Measurements from ENCODE around the gene BCL11A.

- TF ChIP-seq CTCF (IDR thresholded peaks at IDR 0.05) = no peak
- TF ChIP-seq, protein P1, sequence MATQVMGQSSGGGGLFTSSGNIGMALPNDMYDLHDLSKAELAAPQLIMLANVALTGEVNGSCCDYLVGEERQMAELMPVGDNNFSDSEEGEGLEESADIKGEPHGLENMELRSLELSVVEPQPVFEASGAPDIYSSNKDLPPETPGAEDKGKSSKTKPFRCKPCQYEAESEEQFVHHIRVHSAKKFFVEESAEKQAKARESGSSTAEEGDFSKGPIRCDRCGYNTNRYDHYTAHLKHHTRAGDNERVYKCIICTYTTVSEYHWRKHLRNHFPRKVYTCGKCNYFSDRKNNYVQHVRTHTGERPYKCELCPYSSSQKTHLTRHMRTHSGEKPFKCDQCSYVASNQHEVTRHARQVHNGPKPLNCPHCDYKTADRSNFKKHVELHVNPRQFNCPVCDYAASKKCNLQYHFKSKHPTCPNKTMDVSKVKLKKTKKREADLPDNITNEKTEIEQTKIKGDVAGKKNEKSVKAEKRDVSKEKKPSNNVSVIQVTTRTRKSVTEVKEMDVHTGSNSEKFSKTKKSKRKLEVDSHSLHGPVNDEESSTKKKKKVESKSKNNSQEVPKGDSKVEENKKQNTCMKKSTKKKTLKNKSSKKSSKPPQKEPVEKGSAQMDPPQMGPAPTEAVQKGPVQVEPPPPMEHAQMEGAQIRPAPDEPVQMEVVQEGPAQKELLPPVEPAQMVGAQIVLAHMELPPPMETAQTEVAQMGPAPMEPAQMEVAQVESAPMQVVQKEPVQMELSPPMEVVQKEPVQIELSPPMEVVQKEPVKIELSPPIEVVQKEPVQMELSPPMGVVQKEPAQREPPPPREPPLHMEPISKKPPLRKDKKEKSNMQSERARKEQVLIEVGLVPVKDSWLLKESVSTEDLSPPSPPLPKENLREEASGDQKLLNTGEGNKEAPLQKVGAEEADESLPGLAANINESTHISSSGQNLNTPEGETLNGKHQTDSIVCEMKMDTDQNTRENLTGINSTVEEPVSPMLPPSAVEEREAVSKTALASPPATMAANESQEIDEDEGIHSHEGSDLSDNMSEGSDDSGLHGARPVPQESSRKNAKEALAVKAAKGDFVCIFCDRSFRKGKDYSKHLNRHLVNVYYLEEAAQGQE (IDR thresholded peaks at IDR 0.05; ENCODE audit: insufficient read depth in 1 of 2, low read depth in 2 of 2, low read length in 1 of 2) = no peak
These were observed 70.1 kb downstream of the BCL11A start for GRCh38 chr2:60483401-60483800.
